Measurements from ENCODE around the gene VDR.
A peak's percentile ranks its signal among the peaks of the same experiment; 100 is the strongest.

Gene VDR

GRCh38 chr12:47900131-47901062 is 4.4 kb downstream of the VDR start:
- Histone ChIP-seq H3K4me1 (ENCODE audit: control insufficient read depth, insufficient read depth, low read depth, low read length) (peaks cover 26% of the 10 kb centered on the region), H3K4me3 (ENCODE audit: insufficient read depth in 1 of 2, low read depth in 1 of 2, low read length in 2 of 2) (peak overlapping the region in 1 of 2 experiments; percentile 88), H4K91ac (ENCODE audit: low read length) (no peak overlapping the region), H3K9me3 (ENCODE audit: control insufficient read depth, low read length) (no peaks in the 10 kb centered on the region), H4K8ac (ENCODE audit: low read length) (no peak overlapping the region), H2BK12ac (ENCODE audit: low read length in 2 of 2) (no peak overlapping the region), H3K9ac (ENCODE audit: low read length) (no peak overlapping the region), H2AFZ (ENCODE audit: low read depth, low read length) (no peak overlapping the region), H3K4ac (ENCODE audit: low read depth in 1 of 2, low read length in 2 of 2) (no peak overlapping the region), H2BK120ac (ENCODE audit: low read depth, low read length) (no peak overlapping the region), H3K18ac (ENCODE audit: low read depth in 1 of 2, low read length in 2 of 2) (no peak overlapping the region), H3K4me2 (ENCODE audit: low read length, poor library complexity, severe bottlenecking) (no peak overlapping the region), H2BK15ac (ENCODE audit: low read depth, poor library complexity, severe bottlenecking) (no peak overlapping the region), H3K23ac (ENCODE audit: low read length in 2 of 2) (no peak overlapping the region), H3K27me3 (ENCODE audit: control insufficient read depth in 1 of 2, insufficient read depth in 1 of 2, low read length in 2 of 2) (peaks cover 4 to 5% of the 10 kb centered on the region in 2 experiments), H2AK5ac (ENCODE audit: low read length, severe bottlenecking) (no peak overlapping the region), H3K79me1 (replicated peaks; ENCODE audit: low read length, poor library complexity, severe bottlenecking) (peaks cover 3% of the 10 kb centered on the region), H3K36me3 (ENCODE audit: control insufficient read depth in 1 of 2, insufficient read depth in 2 of 2, low read depth in 1 of 2, low read length in 2 of 2) (peaks cover 0 to 35% of the 10 kb centered on the region in 2 experiments), H3K14ac (ENCODE audit: low read length in 2 of 2) (no peak overlapping the region), H2BK5ac (ENCODE audit: low read depth, low read length, poor library complexity, severe bottlenecking) (no peak overlapping the region), H3K27ac (ENCODE audit: low read length, poor library complexity, severe bottlenecking) (no peak overlapping the region)
- WGBS = 78% methylated on average over 8 of the region's 8 CpGs
- peak; percentile 60 for DNase-seq

- Histone ChIP-seq H3K27ac (ENCODE audit: low read length, poor library complexity, severe bottlenecking) (no peak overlapping the region), H3K36me3 (ENCODE audit: control insufficient read depth in 1 of 2, insufficient read depth in 2 of 2, low read depth in 1 of 2, low read length in 2 of 2) (peaks cover 0 to 35% of the 10 kb centered on the region in 2 experiments), H3K9me3 (ENCODE audit: control insufficient read depth, low read length) (no peaks in the 10 kb centered on the region), H3K27me3 (ENCODE audit: control insufficient read depth in 1 of 2, insufficient read depth in 1 of 2, low read length in 2 of 2) (no peaks in the 10 kb centered on the region), H3K79me1 (replicated peaks; ENCODE audit: low read length, poor library complexity, severe bottlenecking) (peaks cover 3% of the 10 kb centered on the region), H4K91ac (ENCODE audit: low read length) (no peak overlapping the region), H2AFZ (ENCODE audit: low read depth, low read length) (no peak overlapping the region), H2AK5ac (ENCODE audit: low read length, severe bottlenecking) (no peak overlapping the region), H3K4ac (ENCODE audit: low read depth in 1 of 2, low read length in 2 of 2) (no peak overlapping the region), H3K18ac (ENCODE audit: low read depth in 1 of 2, low read length in 2 of 2) (no peak overlapping the region), H3K4me2 (ENCODE audit: low read length, poor library complexity, severe bottlenecking) (no peak overlapping the region), H2BK120ac (ENCODE audit: low read depth, low read length) (no peak overlapping the region), H3K14ac (ENCODE audit: low read length in 2 of 2) (no peak overlapping the region), H4K8ac (ENCODE audit: low read length) (no peak overlapping the region), H2BK12ac (ENCODE audit: low read length in 2 of 2) (no peak overlapping the region), H3K4me1 (ENCODE audit: control insufficient read depth, insufficient read depth, low read depth, low read length) (peaks cover 18% of the 10 kb centered on the region), H2BK15ac (ENCODE audit: low read depth, poor library complexity, severe bottlenecking) (no peak overlapping the region), H3K9ac (ENCODE audit: low read length) (no peak overlapping the region), H3K23ac (ENCODE audit: low read length in 2 of 2) (no peak overlapping the region), H3K4me3 (ENCODE audit: insufficient read depth in 1 of 2, low read depth in 1 of 2, low read length in 2 of 2) (no peak overlapping the region), H2BK5ac (ENCODE audit: low read depth, low read length, poor library complexity, severe bottlenecking) (no peak overlapping the region)
- 95% methylated on average over 5 of the region's 5 CpGs for WGBS
- DNase-seq = no peak
Observed at GRCh38 chr12:47899466-47899865, 5.3 kb downstream of the VDR start.

- Histone ChIP-seq H2BK15ac (ENCODE audit: low read depth, poor library complexity, severe bottlenecking) (no peak overlapping the region), H2BK5ac (ENCODE audit: low read depth, low read length, poor library complexity, severe bottlenecking) (no peak overlapping the region), H3K9ac (ENCODE audit: low read length) (no peak overlapping the region), H3K23ac (ENCODE audit: low read length in 2 of 2) (no peak overlapping the region), H3K36me3 (ENCODE audit: control insufficient read depth in 1 of 2, insufficient read depth in 2 of 2, low read depth in 1 of 2, low read length in 2 of 2) (peaks cover 0 to 35% of the 10 kb centered on the region in 2 experiments), H3K4me3 (ENCODE audit: insufficient read depth in 1 of 2, low read depth in 1 of 2, low read length in 2 of 2) (no peak overlapping the region), H2BK120ac (ENCODE audit: low read depth, low read length) (no peak overlapping the region), H4K91ac (ENCODE audit: low read length) (no peak overlapping the region), H3K4me2 (ENCODE audit: low read length, poor library complexity, severe bottlenecking) (no peak overlapping the region), H4K8ac (ENCODE audit: low read length) (no peak overlapping the region), H3K4me1 (ENCODE audit: control insufficient read depth, insufficient read depth, low read depth, low read length) (peaks cover 4% of the 10 kb centered on the region), H3K27me3 (ENCODE audit: control insufficient read depth in 1 of 2, insufficient read depth in 1 of 2, low read length in 2 of 2) (no peaks in the 10 kb centered on the region), H3K4ac (ENCODE audit: low read depth in 1 of 2, low read length in 2 of 2) (no peak overlapping the region), H3K18ac (ENCODE audit: low read depth in 1 of 2, low read length in 2 of 2) (no peak overlapping the region), H2AFZ (ENCODE audit: low read depth, low read length) (no peak overlapping the region), H3K14ac (ENCODE audit: low read length in 2 of 2) (no peak overlapping the region), H2BK12ac (ENCODE audit: low read length in 2 of 2) (no peak overlapping the region), H2AK5ac (ENCODE audit: low read length, severe bottlenecking) (no peak overlapping the region), H3K9me3 (ENCODE audit: control insufficient read depth, low read length) (no peaks in the 10 kb centered on the region), H3K27ac (ENCODE audit: low read length, poor library complexity, severe bottlenecking) (no peak overlapping the region), H3K79me1 (replicated peaks; ENCODE audit: low read length, poor library complexity, severe bottlenecking) (peaks cover 2% of the 10 kb centered on the region)
- 70% methylated on average over 8 of the region's 8 CpGs for WGBS
- no peak for DNase-seq
Observed at GRCh38 chr12:47896633-47897032, 8.2 kb downstream of the VDR start.

DNA sequence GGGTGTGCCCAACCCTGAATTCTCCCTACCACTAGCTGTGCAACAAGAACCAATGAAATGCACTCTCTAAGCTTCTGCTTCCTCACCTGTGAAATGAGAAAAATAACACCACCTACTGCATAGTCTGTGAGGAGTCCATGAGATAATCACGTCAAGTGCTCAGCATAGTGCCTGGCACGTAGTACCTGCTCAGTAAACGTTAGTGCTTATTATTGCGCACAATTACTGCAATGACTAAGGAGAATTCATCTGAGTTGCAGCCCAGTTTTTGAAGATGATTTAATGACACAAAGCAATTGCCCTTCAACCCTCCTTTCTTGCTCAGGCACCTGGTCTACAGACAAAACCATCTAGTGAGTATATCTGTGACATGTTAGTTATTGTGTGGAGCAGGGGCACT is 8.8 kb downstream of the VDR start:
- H2BK5ac ChIP-seq (ENCODE audit: low read depth, low read length, poor library complexity, severe bottlenecking) = no peak overlapping the region
- peaks cover 0 to 35% of the 10 kb centered on the region in 2 experiments for H3K36me3 ChIP-seq (ENCODE audit: control insufficient read depth in 1 of 2, insufficient read depth in 2 of 2, low read depth in 1 of 2, low read length in 2 of 2)
- no peak overlapping the region for H4K91ac ChIP-seq (ENCODE audit: low read length)
- no peak overlapping the region for H3K4me2 ChIP-seq (ENCODE audit: low read length, poor library complexity, severe bottlenecking)
- H2BK120ac ChIP-seq (ENCODE audit: low read depth, low read length) = no peak overlapping the region
- no peak overlapping the region for H3K9ac ChIP-seq (ENCODE audit: low read length)
- H3K23ac ChIP-seq (ENCODE audit: low read length in 2 of 2) = no peak overlapping the region
- H3K4me1 ChIP-seq (ENCODE audit: control insufficient read depth, insufficient read depth, low read depth, low read length) = peaks cover 4% of the 10 kb centered on the region
- H4K8ac ChIP-seq (ENCODE audit: low read length) = no peak overlapping the region
- H3K4me3 ChIP-seq (ENCODE audit: insufficient read depth in 1 of 2, low read depth in 1 of 2, low read length in 2 of 2) = no peak overlapping the region
- H2BK15ac ChIP-seq (ENCODE audit: low read depth, poor library complexity, severe bottlenecking) = no peak overlapping the region
- H2BK12ac ChIP-seq (ENCODE audit: low read length in 2 of 2) = no peak overlapping the region
- no peak overlapping the region for H2AFZ ChIP-seq (ENCODE audit: low read depth, low read length)
- peak overlapping the region in 1 of 2 experiments; percentile 36 for H3K14ac ChIP-seq (ENCODE audit: low read length in 2 of 2)
- no peak overlapping the region for H3K18ac ChIP-seq (ENCODE audit: low read depth in 1 of 2, low read length in 2 of 2)
- H3K27me3 ChIP-seq (ENCODE audit: control insufficient read depth in 1 of 2, insufficient read depth in 1 of 2, low read length in 2 of 2) = no peaks in the 10 kb centered on the region
- DNase-seq = no peak
- no peak overlapping the region for H2AK5ac ChIP-seq (ENCODE audit: low read length, severe bottlenecking)
- H3K9me3 ChIP-seq (ENCODE audit: control insufficient read depth, low read length) = no peaks in the 10 kb centered on the region
- no peaks in the 10 kb centered on the region for H3K79me1 ChIP-seq (replicated peaks; ENCODE audit: low read length, poor library complexity, severe bottlenecking)
- WGBS = 83% methylated on average over 4 of the region's 4 CpGs
- no peak overlapping the region for H3K4ac ChIP-seq (ENCODE audit: low read depth in 1 of 2, low read length in 2 of 2)
- H3K27ac ChIP-seq (ENCODE audit: low read length, poor library complexity, severe bottlenecking) = no peak overlapping the region
